Spleen (tissue), 7 donors: Measurements from ENCODE around the gene DHX57.

Experiments
- CTCF ChIP-seq, 11 experiments: fragments of 200-600 bp in 7 of 11; fragments of 450-650 bp in 4 of 11; sonication (generic) in 4 of 11; IDR thresholded peaks in 8 of 11; conservative IDR thresholded peaks in 3 of 11; 1 replicate in 7 of 11; 2 replicates in 4 of 11; pipeline versions ENCODE4 v1.4.0 to v1.8.0; 2016 to 2021; ENCODE audit warnings: antibody characterized with exemption in 11 of 11, inconsistent platforms in 4 of 11, mild to moderate bottlenecking in 1 of 11
- POLR2A ChIP-seq, 3 donors: fragments of 450-650 bp; IDR thresholded peaks; one replicate each; pipeline ENCODE4 v1.5.1; 2017; ENCODE audit warnings: antibody characterized with exemption in 3 of 3, mild to moderate bottlenecking in 1 of 3
- POLR2AphosphoS5 ChIP-seq, 3 donors: sonication (generic); formaldehyde crosslinking; IDR thresholded peaks; one replicate each; pipeline ENCODE4 v1.5.1; 2017; ENCODE audit warnings: antibody characterized with exemption in 3 of 3
- donor health status: DM: no; HTN: no; CAD: no; lungs with moderate emphysema.
- donor health status: DM: no; HTN: no; CAD: no.
- donor health status: DM: no; HTN: no; CAD: no.

DNA sequence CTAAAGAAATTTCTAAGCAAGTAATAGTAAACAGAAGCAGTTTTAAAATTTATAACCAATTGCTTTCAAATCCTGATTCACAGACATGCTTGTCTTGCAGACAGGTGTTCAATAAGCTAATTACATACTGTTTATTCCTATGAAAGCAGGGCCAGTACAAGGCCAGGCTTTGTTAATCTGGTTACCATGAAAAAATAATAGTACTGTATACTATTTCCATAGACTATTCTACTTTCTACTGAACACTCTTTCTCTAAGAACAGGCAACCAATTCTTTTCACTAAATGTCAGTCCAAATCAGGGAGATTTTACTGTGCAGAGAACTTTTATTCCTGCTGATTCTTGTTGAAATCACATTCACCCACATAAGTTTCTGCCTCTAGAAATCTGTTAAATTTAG, 121.7 kb downstream of the DHX57 start:
- no peak for TF ChIP-seq CTCF (IDR thresholded peaks at IDR 0.05 in 8 of 11, conservative IDR thresholded peaks at IDR 0.05 in 3 of 11)
- TF ChIP-seq POLR2AphosphoS5 (IDR thresholded peaks at IDR 0.05): no peak
- no peak for TF ChIP-seq POLR2A (IDR thresholded peaks at IDR 0.05)
